ENCODE measurements around the gene ARHGAP19.

The ARHGAP19 gene

GRCh38 chr10:97228130-97228774 is 64.2 kb downstream of the ARHGAP19 start:
- H3K27me3 ChIP-seq (ENCODE audit: insufficient read depth, poor library complexity, severe bottlenecking): no peaks in the 10 kb centered on the region
- no peak overlapping the region for H3K4me3 ChIP-seq (replicated peaks; ENCODE audit: insufficient read depth, low read length)
- H3K27ac ChIP-seq (replicated peaks): no peak overlapping the region
- no peak for DNase-seq (ENCODE audit: low read depth in 1 of 2, low spot score in 1 of 2)
- TF ChIP-seq REST (IDR thresholded peaks at IDR 0.05; ENCODE audit: insufficient replicate concordance, low read depth): no peak
- no peak for TF ChIP-seq POLR2AphosphoS5 (IDR thresholded peaks at IDR 0.05; ENCODE audit: low read depth)
- TF ChIP-seq SPI1 (IDR thresholded peaks at IDR 0.05; ENCODE audit: borderline replicate concordance, low read depth): no peak
- no peak for TF ChIP-seq GABPA (IDR thresholded peaks at IDR 0.05; ENCODE audit: low read depth)

GRCh38 chr10:97226398-97226797 is 66.0 kb downstream of the ARHGAP19 start:
- no peak for DNase-seq (ENCODE audit: low read depth in 1 of 2, low spot score in 1 of 2)
- TF ChIP-seq GABPA (IDR thresholded peaks at IDR 0.05; ENCODE audit: low read depth): no peak
- no peak for TF ChIP-seq SPI1 (IDR thresholded peaks at IDR 0.05; ENCODE audit: borderline replicate concordance, low read depth)
- TF ChIP-seq POLR2AphosphoS5 (IDR thresholded peaks at IDR 0.05; ENCODE audit: low read depth): no peak
- TF ChIP-seq REST (IDR thresholded peaks at IDR 0.05; ENCODE audit: insufficient replicate concordance, low read depth): no peak
- TF ChIP-seq CTCF (IDR thresholded peaks at IDR 0.05; ENCODE audit: insufficient read depth, low read length): no peak
- no peak overlapping the region for H3K4me3 ChIP-seq (replicated peaks; ENCODE audit: insufficient read depth, low read length)
- H3K27me3 ChIP-seq (ENCODE audit: insufficient read depth, poor library complexity, severe bottlenecking): no peaks in the 10 kb centered on the region
- H3K27ac ChIP-seq (replicated peaks): no peak overlapping the region

- no peak overlapping the region for H3K4me3 ChIP-seq (replicated peaks; ENCODE audit: insufficient read depth, low read length)
- H3K27ac ChIP-seq (replicated peaks): peak overlapping the region; percentile 24
- peak in 1 of 2 experiments; percentile 60 for DNase-seq (ENCODE audit: low read depth in 1 of 2, low spot score in 1 of 2)
- peak; percentile 61 for TF ChIP-seq SPI1 (IDR thresholded peaks at IDR 0.05; ENCODE audit: borderline replicate concordance, low read depth)
- TF ChIP-seq REST (IDR thresholded peaks at IDR 0.05; ENCODE audit: insufficient replicate concordance, low read depth): no peak
- H3K27me3 ChIP-seq (ENCODE audit: insufficient read depth, poor library complexity, severe bottlenecking): no peaks in the 10 kb centered on the region
Measured at GRCh38 chr10:97224483-97225435, 67.7 kb downstream of the ARHGAP19 start.
